ENCODE measurements around the gene MED15.
"Not testable (repeated sequence)": the region's sequence is repeated elsewhere in the genome, so short reads cannot be mapped to it uniquely, and the experiment has no call there.

Gene MED15, protein sequence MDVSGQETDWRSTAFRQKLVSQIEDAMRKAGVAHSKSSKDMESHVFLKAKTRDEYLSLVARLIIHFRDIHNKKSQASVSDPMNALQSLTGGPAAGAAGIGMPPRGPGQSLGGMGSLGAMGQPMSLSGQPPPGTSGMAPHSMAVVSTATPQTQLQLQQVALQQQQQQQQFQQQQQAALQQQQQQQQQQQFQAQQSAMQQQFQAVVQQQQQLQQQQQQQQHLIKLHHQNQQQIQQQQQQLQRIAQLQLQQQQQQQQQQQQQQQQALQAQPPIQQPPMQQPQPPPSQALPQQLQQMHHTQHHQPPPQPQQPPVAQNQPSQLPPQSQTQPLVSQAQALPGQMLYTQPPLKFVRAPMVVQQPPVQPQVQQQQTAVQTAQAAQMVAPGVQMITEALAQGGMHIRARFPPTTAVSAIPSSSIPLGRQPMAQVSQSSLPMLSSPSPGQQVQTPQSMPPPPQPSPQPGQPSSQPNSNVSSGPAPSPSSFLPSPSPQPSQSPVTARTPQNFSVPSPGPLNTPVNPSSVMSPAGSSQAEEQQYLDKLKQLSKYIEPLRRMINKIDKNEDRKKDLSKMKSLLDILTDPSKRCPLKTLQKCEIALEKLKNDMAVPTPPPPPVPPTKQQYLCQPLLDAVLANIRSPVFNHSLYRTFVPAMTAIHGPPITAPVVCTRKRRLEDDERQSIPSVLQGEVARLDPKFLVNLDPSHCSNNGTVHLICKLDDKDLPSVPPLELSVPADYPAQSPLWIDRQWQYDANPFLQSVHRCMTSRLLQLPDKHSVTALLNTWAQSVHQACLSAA

DNA sequence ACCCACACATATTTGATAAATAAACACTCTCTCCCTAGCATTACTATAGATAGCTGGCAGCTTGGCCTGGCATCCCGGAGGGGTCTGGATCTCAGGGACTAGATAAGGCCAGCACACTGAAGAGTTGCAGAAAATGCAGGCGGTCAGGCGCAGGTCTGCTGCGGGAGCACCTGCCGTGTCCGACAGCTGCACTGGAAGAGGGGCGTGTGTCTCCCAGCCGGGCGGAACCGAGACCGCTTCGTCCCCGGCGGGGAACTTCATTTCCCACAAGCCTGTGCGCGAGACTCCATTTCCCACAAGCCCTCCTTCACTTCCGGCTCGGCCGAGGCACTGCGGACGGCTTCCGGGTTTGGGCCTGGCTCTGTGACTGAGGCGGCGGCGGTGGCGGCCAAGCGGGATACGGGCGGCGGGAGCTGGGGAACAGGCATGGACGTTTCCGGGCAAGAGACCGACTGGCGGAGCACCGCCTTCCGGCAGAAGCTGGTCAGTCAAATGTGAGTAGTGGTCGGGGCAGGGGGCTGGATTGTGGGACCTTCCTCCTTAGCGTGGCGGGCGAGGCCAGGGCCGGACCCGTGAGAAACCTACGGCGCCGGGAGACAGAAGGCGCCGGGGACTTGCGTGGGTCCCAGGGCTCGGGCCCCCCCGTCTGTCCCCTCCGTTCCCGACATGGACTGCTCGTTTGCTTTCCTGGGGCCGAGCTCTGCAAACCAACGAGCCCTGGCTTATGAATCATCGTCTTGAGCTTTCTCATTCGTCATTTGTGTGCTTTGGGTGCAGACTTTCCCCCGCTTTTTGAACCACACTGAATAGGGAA is at the start of gene MED15:
TSS of gene MED15 (plus strand) at position 358 of the 814 bp plus-strand sequence. CDS start at position 427, 69 bp downstream.
- peak; percentile 93 for DNase-seq (ENCODE audit: low spot score)

DNA sequence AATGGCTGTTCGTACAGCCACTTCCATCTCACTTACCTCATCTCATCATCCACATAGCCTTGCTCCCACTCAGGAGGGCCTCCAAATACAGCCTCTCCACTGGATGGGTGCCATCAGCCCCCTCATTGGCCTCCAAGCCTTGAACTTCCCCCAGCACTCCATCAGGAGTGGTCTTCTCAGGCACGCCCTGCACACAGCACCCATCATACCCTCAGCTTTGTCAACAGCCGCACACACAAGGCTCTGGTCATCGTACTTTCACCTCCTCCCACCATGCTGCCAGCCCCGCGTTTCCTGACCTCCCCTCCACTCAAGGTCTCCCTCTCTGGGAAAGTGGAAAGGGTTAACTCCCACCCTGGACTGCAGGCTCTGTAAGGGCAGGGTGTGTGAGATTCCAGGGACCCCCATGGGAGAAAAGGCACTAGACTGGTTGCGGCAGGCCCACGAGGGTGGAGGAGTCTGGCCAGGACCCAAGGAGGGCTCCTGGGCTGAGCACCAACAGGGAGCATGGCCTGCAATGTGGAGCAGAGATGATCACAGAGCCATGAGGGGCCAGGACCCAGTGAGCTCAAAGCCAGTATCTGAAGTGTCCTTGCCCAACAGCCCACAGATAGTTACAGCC is 48.8 kb upstream of the MED15 start:
- DNase-seq (ENCODE audit: low spot score): no peak

DNA sequence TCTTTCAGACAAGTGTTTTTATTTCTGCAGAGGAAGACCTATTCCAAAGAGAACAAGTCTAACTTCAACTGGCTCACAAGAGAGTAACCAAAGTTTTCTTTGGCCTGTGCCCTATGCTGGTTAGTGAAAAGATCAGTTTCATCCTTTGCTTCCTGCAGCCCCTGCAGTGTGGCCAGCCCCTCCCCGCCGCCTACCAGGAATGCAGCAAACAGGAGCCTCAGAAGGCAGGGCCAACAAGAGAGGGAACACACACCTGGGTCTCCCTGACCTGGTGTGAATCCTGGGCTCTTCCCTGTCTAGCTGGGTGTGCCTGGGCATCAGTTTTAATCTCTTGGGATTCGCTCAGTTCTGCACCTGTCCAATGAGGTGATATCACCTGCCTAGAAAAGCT is 48.3 kb upstream of the MED15 start:
- no peak for DNase-seq (ENCODE audit: low spot score)

DNA sequence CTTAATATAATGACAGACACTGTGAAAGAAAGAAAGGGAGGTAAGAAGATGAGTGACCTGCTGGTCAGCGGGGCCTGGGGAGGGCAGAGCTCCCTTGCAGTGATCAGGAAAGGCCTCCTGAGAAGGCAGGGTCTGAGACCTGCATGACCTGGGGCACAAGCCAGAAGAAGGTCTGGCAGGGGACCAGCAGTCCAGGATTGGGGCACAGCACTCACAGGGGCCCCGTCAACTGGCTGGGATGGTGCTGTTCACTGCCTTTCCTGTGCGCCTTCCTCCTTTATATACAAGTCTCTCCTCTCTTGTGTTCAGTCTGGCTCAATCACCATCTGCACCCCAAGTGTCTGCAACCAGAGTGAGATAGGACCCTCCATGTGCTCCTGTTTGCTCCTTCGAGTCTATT is 47.5 kb upstream of the MED15 start:
- no peak for DNase-seq (ENCODE audit: low spot score)

DNA sequence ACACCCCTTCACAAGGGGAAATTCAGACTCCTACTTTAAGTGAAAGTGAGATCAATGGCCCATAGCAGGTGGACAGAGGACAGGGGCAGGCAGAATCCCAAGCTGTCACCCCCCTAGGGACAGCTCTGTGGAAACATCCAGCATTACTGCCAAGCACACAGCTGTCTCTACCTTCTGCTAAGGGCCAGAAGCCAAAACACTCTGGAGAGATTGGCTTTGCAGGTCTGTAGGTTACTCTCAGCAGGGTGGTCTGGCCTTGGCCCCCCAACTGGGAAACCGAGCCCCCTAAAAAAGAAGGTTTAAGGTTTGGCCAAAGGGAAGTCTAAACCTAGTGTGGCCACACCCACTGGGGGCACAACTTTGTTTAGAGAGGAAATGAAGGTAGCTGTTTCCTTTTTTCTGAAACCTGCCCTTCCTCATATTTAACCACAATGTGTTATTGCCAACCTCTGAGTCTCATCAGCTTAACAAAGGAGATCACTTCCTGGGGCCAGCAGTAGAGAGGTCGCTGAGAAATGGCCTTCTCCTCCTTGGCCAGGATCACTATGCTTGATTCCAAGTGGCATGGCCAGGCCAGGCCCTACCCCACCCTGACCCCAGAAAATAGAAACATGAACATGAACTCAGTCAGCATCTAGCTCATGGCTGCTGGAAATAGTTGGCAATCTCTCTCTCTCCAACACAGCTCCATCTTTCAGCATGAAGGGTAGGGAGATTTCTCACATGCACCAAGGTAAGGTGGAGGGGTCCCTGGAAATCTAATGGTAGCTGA is 43.9 kb upstream of the MED15 start:
- no peak for DNase-seq (ENCODE audit: low spot score)

DNA sequence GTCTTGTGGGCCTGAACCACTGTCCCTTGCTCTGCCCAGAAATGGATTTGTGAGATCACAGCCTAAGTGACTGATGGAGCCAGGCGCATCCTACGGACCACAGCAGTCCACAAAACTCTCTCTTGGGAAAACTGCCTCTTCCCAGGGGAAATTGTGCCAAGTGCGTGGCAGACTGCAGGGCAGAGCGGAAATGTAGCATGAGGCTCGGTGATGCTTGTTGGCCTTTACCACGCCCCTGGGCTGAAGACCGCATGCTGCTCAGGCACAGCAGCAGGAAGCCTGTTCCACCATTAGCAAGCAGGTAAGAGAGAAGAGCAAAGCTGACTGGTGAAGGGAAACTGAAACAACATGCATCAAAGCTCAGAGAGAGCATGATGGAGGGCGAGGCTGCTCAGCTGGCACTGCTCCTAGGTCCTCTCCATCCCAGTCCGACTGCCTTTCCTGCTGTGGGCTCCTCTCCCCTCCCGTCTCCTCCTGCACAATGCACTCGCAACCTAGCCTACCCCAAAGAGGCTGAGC is 43.3 kb upstream of the MED15 start:
- DNase-seq (ENCODE audit: low spot score): no peak

DNA sequence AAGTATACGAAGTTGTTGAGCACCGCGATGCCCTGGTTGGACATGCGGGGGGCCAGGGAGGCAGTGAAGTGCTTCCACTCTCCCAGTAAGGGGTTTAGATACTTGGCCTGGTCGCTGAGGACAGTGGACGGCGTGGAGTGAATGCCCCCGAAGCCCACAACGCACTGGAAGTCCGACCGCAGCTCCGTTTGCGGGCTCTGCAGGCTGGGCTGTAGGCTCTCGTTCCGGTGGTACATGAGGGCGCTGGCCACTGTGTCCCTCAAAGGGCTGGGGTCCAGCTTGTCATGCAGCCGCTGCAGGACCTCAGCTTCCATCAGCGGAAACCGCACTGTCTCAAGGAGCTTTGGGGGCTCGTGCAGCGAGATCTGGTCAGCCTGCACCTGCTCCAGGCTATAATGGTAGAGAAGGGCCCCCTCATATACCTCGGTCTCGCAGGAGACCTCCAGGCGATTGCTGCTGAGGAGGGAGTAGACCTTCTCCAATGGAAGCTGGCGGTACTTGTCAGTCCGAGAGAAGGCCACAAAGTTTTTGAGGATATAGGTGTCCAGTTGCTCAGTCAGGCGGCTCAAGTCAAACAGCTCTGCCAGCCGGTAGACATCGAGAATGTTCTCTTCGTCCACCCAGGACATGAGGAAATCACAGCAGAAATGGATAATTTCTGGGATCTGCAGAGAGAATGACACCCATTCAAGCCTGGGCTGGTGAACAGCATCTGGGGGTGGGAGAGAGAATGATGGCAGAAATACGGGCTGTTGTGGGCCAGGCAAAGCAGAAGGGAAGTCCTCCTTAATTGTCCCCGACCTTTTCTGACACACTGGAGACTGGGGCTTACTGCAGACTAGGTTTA is 42.3 kb upstream of the MED15 start:
- DNase-seq (ENCODE audit: low spot score): no peak

DNA sequence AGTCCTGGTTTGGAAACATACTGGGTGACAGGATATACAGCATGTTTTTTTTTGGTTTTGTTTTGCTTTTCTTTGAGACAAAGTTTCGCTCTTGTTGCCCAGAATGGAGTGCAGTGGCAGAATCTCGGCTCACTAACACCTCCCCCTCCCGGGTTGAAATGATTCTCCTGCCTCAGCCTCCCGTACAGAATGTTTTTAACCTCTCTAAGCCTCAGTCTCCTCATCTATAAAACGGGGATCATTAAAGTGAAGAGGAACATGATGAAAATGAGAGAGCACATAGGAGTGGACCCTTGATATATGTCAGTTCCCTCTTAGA is 41.7 kb upstream of the MED15 start:
- no peak for DNase-seq (ENCODE audit: low spot score)

DNA sequence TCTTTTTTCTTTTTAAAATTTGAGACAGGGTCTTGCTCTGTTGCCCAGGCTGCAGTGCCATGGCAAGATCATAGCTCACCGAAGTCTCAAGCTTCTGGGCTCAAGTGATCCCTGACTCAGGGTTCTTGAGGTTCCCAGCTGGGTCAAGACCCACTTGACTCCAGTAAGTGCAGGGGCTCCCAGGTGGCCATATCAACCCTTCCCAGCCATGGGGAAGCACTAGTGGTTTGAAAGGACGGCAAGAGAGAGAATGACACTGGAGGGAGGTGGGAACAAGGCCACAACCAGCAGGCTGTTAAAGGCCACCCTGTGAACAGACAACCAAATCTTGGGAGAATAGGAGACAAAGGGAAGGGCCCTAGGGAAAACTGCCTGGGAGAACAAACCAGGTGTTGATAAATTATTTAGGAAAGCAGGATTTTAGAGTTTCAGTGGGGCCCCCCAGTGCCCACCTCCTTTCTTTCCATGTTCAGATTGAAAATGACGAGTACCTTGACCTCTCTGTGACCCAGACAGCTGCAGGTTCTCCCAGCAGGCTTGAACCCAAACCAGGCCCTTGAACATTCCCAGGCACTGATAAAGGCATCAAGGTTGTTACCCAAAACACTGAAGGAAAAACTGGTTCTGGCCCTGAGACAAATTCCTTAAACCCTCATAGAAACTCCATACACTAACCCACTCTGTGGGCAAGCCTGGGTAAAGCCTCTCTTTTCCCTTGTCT is 40.6 kb upstream of the MED15 start:
- no peak for DNase-seq (ENCODE audit: low spot score)

DNA sequence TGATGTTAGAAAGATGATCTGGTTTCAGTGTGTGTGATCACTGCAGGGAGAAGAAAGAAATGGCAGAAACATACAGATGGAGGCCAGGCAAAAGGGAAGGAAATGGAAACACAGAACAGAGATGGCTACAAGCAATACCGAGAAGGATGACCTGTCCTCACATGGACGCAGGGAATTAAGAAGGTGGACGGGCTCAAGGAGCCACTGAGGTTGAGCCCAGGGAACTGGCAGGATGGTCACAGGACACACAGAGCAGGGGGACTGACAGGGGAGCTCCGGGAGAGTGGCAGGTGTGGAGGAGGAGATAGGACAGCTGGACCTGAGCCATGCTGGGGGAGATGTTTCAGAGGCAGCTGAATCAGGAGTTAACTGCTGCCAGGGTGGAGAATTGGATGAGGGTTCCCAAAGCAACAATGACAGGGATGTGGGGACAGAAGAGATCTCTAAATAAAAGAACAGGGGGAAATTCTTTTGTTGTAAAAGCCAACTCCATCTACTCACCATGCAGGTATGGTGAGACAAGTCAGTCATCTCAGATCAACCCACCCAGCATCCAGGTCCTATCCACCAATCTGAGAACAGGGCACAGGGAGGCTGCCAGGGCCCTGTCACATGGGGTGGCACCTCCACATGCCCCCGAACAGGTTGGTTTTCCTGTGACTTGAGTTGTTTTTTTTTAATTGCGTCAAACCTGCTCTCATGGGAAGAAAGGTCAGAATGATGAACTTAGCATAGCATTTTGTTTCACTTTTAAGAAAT is 38.1 kb upstream of the MED15 start:
- DNase-seq (ENCODE audit: low spot score): no peak

DNA sequence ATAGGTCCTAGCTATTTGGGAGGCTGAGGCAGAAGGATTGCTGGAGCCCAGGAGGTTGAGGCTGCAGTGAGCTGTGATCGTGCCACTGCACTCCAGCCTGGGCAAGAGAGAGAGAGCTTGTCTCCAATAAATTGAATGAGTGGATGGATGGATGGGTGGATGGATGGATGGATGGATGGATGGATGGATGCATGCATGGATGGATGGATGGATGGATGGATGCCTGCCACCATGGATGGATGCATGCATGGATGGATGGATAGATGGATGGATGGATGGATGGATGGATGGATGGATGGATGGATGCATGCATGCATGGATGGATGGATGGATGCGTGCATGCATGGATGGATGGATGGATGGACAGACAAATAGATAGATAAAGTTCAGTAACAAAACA is 36.9 kb upstream of the MED15 start:
- DNase-seq (ENCODE audit: low spot score): not testable (repeated sequence)

DNA sequence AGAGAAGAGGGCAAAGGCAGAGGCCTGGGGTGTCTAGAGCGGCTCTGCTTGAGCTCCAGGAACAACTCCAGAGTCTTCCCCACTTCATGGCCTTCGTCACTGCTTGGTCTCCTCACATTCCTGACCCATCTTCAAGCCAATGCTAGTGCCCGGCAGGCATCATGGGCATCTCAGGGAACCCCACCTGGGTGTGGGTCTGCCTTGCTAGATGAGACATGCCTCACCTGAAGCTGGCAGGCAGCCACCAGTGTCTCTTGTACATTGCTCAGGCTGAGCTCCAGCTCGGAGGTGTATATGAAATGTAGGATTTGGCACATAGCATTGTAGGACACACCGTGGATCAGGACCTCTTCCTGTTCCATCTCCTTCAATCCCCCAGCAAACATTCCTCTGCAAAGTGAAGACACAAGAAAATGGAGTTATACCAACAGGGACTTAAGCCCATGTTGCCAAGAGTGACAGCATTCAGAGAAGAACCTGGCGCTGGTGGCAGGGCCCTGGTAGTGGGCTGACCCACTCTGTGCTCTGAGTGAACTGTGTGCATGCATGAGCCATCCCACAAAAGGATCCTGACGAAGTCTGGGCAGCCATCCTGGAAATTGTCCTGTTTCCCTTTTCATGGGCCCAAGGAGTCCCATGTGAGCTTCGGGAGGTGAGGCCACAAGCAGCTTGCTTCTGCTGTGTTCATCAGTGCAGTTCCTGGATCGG is 36.1 kb upstream of the MED15 start:
- no peak for DNase-seq (ENCODE audit: low spot score)

DNA sequence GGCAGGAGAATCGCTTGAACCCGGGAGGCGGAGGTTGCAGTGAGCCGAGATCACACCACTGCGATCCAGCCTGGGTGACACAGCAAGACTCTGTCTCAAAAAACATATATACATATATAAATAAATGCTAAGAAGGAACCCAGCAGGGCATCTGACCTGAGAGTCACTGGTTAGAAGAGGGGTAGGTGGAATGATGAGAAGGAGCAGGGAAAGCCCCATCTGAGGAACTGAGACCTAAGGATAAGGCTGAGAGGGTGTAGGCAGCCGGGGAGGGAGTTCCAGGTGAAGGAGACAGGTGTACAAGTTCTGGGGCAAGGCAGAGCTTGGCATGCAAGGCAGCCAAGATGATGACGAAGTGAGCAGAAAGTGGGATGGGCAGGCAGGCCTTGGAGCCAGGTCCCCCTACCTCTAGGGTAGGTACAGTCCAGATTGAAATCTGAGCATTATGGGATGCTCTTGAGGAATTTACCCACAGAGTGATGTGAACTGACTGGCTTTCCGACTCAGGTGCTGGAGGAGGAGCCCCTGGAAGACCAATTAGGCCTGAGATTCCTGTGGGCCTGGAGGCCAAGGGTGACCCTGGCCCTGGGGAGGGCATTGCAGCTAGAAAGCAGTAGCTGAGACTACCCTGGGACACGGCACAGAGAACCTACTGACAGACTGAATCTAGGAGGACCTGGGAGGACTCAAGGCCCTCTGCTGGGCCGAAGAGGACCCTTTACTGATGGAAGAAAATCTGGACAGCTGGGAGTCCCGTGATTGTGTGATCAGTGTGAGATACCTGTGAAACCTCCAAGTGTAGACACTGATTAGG is 34.6 kb upstream of the MED15 start:
- DNase-seq (ENCODE audit: low spot score): no peak

DNA sequence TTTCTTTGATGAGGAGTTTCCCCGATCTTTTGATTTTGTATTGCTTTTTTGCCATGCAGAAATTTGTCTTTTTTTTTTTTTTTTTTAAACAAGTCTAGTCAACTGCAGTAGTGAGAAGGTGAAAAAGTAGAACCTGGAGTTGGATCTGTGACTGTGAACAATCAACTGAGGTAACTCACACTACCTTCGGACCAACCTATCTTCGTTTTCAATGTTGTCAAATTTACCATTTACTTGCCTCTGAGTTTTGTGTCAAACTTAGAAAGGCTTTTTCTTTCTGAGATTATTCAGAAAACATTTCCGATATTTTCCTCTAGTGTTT is 32.3 kb upstream of the MED15 start:
- DNase-seq (ENCODE audit: low spot score): no peak

DNA sequence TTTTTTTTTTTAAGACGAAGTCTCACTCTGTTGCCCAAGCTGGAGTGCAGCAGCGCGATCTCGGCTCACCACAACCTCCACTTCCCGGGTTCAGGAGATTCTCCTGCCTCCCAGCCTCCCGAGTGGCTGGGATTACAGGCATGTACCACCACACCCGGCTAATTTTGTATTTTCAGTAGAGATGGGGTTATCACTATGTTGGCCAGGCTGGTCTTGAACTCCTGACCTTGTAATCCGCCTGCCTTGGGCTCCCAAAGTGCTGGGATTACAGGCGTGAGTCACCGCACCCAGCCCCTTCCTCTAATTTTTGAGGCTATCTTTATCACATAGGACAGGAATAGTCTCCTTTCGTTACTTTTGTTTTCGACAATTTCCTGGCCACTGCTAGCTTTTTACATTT is 31.8 kb upstream of the MED15 start:
- DNase-seq (ENCODE audit: low spot score): not testable (repeated sequence)

DNA sequence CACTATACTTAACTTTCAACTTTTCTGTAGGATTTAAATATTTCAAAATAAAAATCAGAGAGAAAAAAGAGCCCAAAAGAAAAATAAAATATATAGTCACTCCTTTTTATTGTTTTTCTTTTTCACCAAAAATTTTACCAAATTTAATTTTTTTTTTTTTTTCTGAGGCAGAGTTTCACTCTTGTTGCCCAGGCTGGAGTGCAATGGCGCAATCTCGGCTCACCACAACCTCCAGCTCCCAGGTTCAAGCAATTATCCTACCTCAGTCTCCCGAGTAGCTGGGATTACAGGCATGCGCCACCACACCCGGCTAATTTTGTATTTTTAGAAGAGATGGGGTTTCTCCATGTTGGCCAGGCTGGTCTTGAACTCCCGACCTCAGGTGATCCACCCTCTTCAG is 29.4 kb upstream of the MED15 start:
- DNase-seq (ENCODE audit: low spot score): not testable (repeated sequence)

DNA sequence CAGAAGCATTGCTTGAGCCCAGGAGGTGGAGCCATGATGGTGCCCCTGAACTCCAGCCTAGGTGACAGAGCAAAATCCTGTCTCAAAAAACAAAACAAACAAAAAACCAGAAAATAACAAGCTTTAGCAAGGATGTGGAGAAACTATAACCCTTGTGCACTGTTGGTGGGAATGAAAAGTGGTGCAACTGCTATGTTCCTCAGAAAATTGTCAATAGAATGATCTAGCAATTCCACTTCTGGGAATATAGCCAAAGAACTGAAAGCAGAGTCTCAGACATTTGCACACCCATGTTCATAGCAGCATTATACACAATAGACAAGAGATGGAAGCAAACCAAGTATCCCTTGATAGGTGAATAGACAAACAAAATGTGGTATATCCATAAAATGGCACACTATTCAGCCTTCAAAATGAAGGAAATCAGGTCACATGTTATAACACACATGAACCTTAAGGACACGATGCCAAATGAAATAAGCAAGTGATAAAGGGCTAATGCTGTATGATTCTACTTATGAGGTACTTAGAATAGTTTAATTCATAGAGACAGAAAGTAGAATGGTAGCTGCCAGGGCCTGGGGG is 27.7 kb upstream of the MED15 start:
- DNase-seq (ENCODE audit: low spot score): no peak
